H9 (cell line): Measurements from ENCODE around the gene ASPG. TPM values are rescaled to one million over a fixed set of nuclear protein-coding genes. Genes with fewer than 3 reads are reported as not detected.

Experiments
- DNase-seq: peaks from one replicate; pipeline ENCODE4 v3.0.0-alpha.2; 2017
- H2AFZ ChIP-seq: one replicate; pipeline ENCODE4 v1.6.1; 2013; ENCODE audit warnings: mild to moderate bottlenecking, low read length, control low read depth, moderate library complexity
- H2AK5ac ChIP-seq: 2 replicates; pipeline ENCODE4 v1.6.1; 2013; ENCODE audit warnings: low read length, control low read depth, mixed read lengths; ENCODE audit not compliant: insufficient read length
- H2BK120ac ChIP-seq: one replicate; pipeline ENCODE4 v1.6.1; 2013; ENCODE audit warnings: low read depth, mild to moderate bottlenecking, low read length, control low read depth, inconsistent platforms; ENCODE audit not compliant: poor library complexity, severe bottlenecking
- H2BK12ac ChIP-seq: 2 replicates; pipeline ENCODE4 v1.6.1; 2013; ENCODE audit warnings: low read length, control low read depth, mixed read lengths, low read depth; ENCODE audit not compliant: insufficient read length
- H2BK15ac ChIP-seq: 2 replicates; pipeline ENCODE4 v1.6.1; 2013; ENCODE audit warnings: low read depth, low read length, control low read depth
- H2BK20ac ChIP-seq: one replicate; pipeline ENCODE4 v1.6.1; 2013; ENCODE audit warnings: low read depth, mild to moderate bottlenecking, low read length, control low read depth, inconsistent platforms; ENCODE audit not compliant: poor library complexity, severe bottlenecking
- H2BK5ac ChIP-seq: 2 replicates; pipeline ENCODE4 v1.6.1; 2013; ENCODE audit warnings: low read length, control low read depth, mixed read lengths; ENCODE audit not compliant: insufficient read length
- H3K14ac ChIP-seq: 2 replicates; pipeline ENCODE4 v1.6.1; 2013; ENCODE audit warnings: low read length, control low read depth; ENCODE audit not compliant: insufficient read depth
- H3K18ac ChIP-seq: 2 replicates; pipeline ENCODE4 v1.6.1; 2013; ENCODE audit warnings: low read depth, mild to moderate bottlenecking, mixed read lengths, low read length, control low read depth; ENCODE audit not compliant: insufficient read length
- H3K23ac ChIP-seq: 2 replicates; pipeline ENCODE4 v1.6.1; 2013; ENCODE audit warnings: low read length, control low read depth, mixed read lengths, low read depth; ENCODE audit not compliant: insufficient read length
- H3K23me2 ChIP-seq: 2 replicates; pipeline ENCODE4 v1.6.1; 2013; ENCODE audit warnings: low read depth, mild to moderate bottlenecking, mixed read lengths, low read length, control low read depth; ENCODE audit not compliant: insufficient read length, poor library complexity, severe bottlenecking
- H3K27ac ChIP-seq: 2 replicates; pipeline ENCODE4 v1.5.1; 2013; ENCODE audit warnings: low read length, control low read depth, mixed read lengths, low read depth; ENCODE audit not compliant: insufficient read length
- H3K27me3 ChIP-seq: 2 replicates; pipeline ENCODE4 v1.6.1; 2013; ENCODE audit warnings: low read length, control low read depth, inconsistent platforms; ENCODE audit not compliant: insufficient read depth
- H3K4ac ChIP-seq: 2 replicates; pipeline ENCODE4 v1.6.1; 2013; ENCODE audit warnings: low read depth, mild to moderate bottlenecking, control low read depth, inconsistent platforms, low read length, moderate library complexity
- H3K4me1 ChIP-seq: 2 replicates; pipeline ENCODE4 v1.6.1; 2013; ENCODE audit warnings: low read length, control low read depth, inconsistent platforms; ENCODE audit not compliant: insufficient read depth
- H3K4me2 ChIP-seq: 2 replicates; pipeline ENCODE4 v1.6.1; 2013; ENCODE audit warnings: low read length, control low read depth, mixed read lengths; ENCODE audit not compliant: insufficient read length, insufficient read depth
- H3K56ac ChIP-seq: 2 replicates; pipeline ENCODE4 v1.6.1; 2013; ENCODE audit warnings: low read depth, mild to moderate bottlenecking, mixed read lengths, low read length, control low read depth; ENCODE audit not compliant: insufficient read length
- H3K79me1 ChIP-seq: 2 replicates; pipeline ENCODE4 v1.6.1; 2013; ENCODE audit warnings: low read depth, mild to moderate bottlenecking, moderate library complexity, low read length, control low read depth, inconsistent platforms; ENCODE audit not compliant: insufficient read depth, poor library complexity, severe bottlenecking
- H3K79me2 ChIP-seq: 2 replicates; pipeline ENCODE4 v1.6.1; 2013; ENCODE audit warnings: low read length, control low read depth, inconsistent platforms; ENCODE audit not compliant: insufficient read depth
- H3K9ac ChIP-seq: 2 replicates; pipeline ENCODE4 v1.6.1; 2013; ENCODE audit warnings: low read length, control low read depth, mixed read lengths; ENCODE audit not compliant: insufficient read length; ENCODE audit errors: extremely low read depth
- H3K9me3 ChIP-seq: one replicate; pipeline ENCODE4 v1.6.1; 2013; ENCODE audit warnings: low read depth, low read length, inconsistent platforms; ENCODE audit not compliant: control insufficient read depth
- H3T11ph ChIP-seq: one replicate; pipeline ENCODE4 v1.6.1; 2013; ENCODE audit warnings: mild to moderate bottlenecking, low read length, control low read depth, inconsistent platforms
- H4K20me1 ChIP-seq: one replicate; pipeline ENCODE4 v1.6.1; 2013; ENCODE audit not compliant: control insufficient read depth, insufficient read length, insufficient read depth
- H4K5ac ChIP-seq: 2 replicates; pipeline ENCODE4 v1.6.1; 2013; ENCODE audit warnings: low read depth, mild to moderate bottlenecking, mixed read lengths, low read length, control low read depth; ENCODE audit not compliant: insufficient read length
- H4K8ac ChIP-seq: replicated peaks from 2 replicates; pipeline ENCODE4 v1.6.1; 2013; ENCODE audit warnings: low read length, control low read depth, mixed read lengths, low read depth; ENCODE audit not compliant: insufficient read length
- H4K91ac ChIP-seq: 2 replicates; pipeline ENCODE4 v1.6.1; 2013; ENCODE audit warnings: low read depth, mild to moderate bottlenecking, moderate library complexity, mixed read lengths, low read length, control low read depth; ENCODE audit not compliant: insufficient read length
- H3K27ac Mint-ChIP-seq, 3 experiments: 2 replicates in 2 of 3; 3 replicates in 1 of 3; pipeline ENCODE4 v1.8.0; 2020 to 2021; ENCODE audit warnings: mixed read lengths in 3 of 3, mild to moderate bottlenecking in 1 of 3, moderate library complexity in 1 of 3
- H3K27me3 Mint-ChIP-seq: 2 replicates; pipeline ENCODE4 v1.8.0; 2021; ENCODE audit warnings: low read depth, mild to moderate bottlenecking, moderate library complexity, mixed read lengths
- H3K36me3 Mint-ChIP-seq, 3 experiments: 2 replicates in 2 of 3; 3 replicates in 1 of 3; pipeline ENCODE4 v1.8.0; 2020 to 2021; ENCODE audit warnings: low read depth in 3 of 3, mixed read lengths in 3 of 3; ENCODE audit not compliant: insufficient read depth in 1 of 3
- H3K4me1 Mint-ChIP-seq, 2 experiments: 2 replicates each; pipeline ENCODE4 v1.8.0; 2020; ENCODE audit warnings: mixed read lengths in 2 of 2
- H3K4me3 Mint-ChIP-seq, 2 experiments: 2 replicates in 1 of 2; 3 replicates in 1 of 2; pipeline ENCODE4 v1.8.0; 2020 to 2021; ENCODE audit warnings: mild to moderate bottlenecking in 2 of 2, mixed read lengths in 2 of 2, moderate library complexity in 1 of 2
- H3K9me3 Mint-ChIP-seq, 2 experiments: 2 replicates in 1 of 2; 3 replicates in 1 of 2; pipeline ENCODE4 v1.8.0; 2020; ENCODE audit warnings: mild to moderate bottlenecking in 2 of 2, mixed read lengths in 2 of 2, moderate library complexity in 1 of 2
- CTCF ChIP-seq: fragments of 200-600 bp; sonication (generic); conservative IDR thresholded peaks from 3 replicates; pipeline ENCODE4 v1.8.0; 2021; ENCODE audit warnings: antibody characterized with exemption, mild to moderate bottlenecking
- WGBS: extraction: QIAGEN DNeasy Blood & Tissue Kit; methylation state at CpG from one replicate; pipeline ENCODE4 v1.1.7; 2013; ENCODE audit warnings: missing lambda C conversion rate, low lambda C conversion rate, mixed read lengths; ENCODE audit not compliant: insufficient read length; ENCODE audit errors: extremely low coverage; 5-methylcytosine and 5-hydroxymethylcytosine counted together
- total RNA-seq: library from RNA; stranded (reverse); gene quantifications from 2 replicates; pipeline ENCODE4 v1.2.1, GENCODE V29; 2021

ASPG gene
- total RNA-seq, 1 experiment from 2014 or later = 0.33 TPM

- Mint-ChIP-seq H3K27me3 (peaks cover 14% of the 10 kb centered on the region), H3K4me3 (no peak overlapping the region), H3K36me3 (no peaks in the 10 kb centered on the region), H3K9me3 (no peaks in the 10 kb centered on the region; a peak in 1 of 5 replicates), H3K27ac (no peak overlapping the region), H3K4me1 (peaks cover 4 to 6% of the 10 kb centered on the region in 2 experiments; a peak in 2 of 4 replicates)
- Histone ChIP-seq H3K9ac (no peak overlapping the region), H2BK120ac (no peak overlapping the region), H3T11ph (no peak overlapping the region), H4K8ac (no peak overlapping the region), H3K23me2 (no peaks in the 10 kb centered on the region), H2BK20ac (no peak overlapping the region), H4K5ac (no peak overlapping the region), H3K4me1 (no peaks in the 10 kb centered on the region), H2AK5ac (no peak overlapping the region), H3K79me1 (no peaks in the 10 kb centered on the region), H3K27ac (no peak overlapping the region), H4K20me1 (no peaks in the 10 kb centered on the region), H3K4ac (no peak overlapping the region), H3K79me2 (no peaks in the 10 kb centered on the region), H2BK12ac (no peak overlapping the region), H3K23ac (no peak overlapping the region), H4K91ac (no peak overlapping the region), H2AFZ (no peak overlapping the region), H3K4me2 (no peak overlapping the region), H3K18ac (no peak overlapping the region), H3K27me3 (no peaks in the 10 kb centered on the region), H2BK15ac (no peak overlapping the region), H3K9me3 (no peaks in the 10 kb centered on the region), H2BK5ac (no peak overlapping the region), H3K56ac (no peak overlapping the region), H3K14ac (no peak overlapping the region)
- no CpG with 5 or more reads among the region's 7 CpGs for WGBS
- DNase-seq = no peak
- no peak for TF ChIP-seq CTCF
Measured at GRCh38 chr14:104036212-104036611, 49.3 kb upstream of the ASPG start.
